GM23248 (cell line): Measurements from ENCODE around the gene SLC35C1.

Experiments
- EZH2 ChIP-seq: fragments of 200-600 bp; sonication (generic); IDR thresholded peaks from 2 replicates; pipeline ENCODE4 v1.6.1; 2018; ENCODE audit warnings: antibody characterized with exemption, mild to moderate bottlenecking; ENCODE audit not compliant: insufficient read depth, poor library complexity, severe bottlenecking
- EZH2phosphoT487 ChIP-seq: fragments of 200-600 bp; sonication (generic); IDR thresholded peaks from 2 replicates; pipeline ENCODE4 v1.6.1; 2018; ENCODE audit warnings: antibody characterized with exemption, moderate library complexity, mild to moderate bottlenecking, low read depth; ENCODE audit not compliant: insufficient read depth

- TF ChIP-seq EZH2phosphoT487 (no peak), EZH2 (no peak)
Observed at GRCh38 chr11:45817191-45817590, 12.2 kb downstream of the SLC35C1 start.
